Endometrial microvascular endothelial cells (primary cell): Measurements from ENCODE around the gene CEBPZOS. TPM values are rescaled to one million over a fixed set of nuclear protein-coding genes. Genes with fewer than 3 reads are reported as not detected.
"Not testable (repeated sequence)": the region's sequence is repeated elsewhere in the genome, so short reads cannot be mapped to it uniquely, and the experiment has no call there.

Source experiments
- in situ Hi-C: cut with HindIII; loops from 2 replicates; pipeline ENCODE4 v1.10.0; 2017; ENCODE audit warnings: low sequenced_read_pairs, low pct_unique_long_range_greater_than_20kb; ENCODE audit errors: inconsistent ontology term
- total RNA-seq: library from RNA; depleted of rRNA; stranded (reverse); fragments of >200 nt; gene quantifications from one replicate; pipeline ENCODE4 v1.2.3, GENCODE V29; 2015; ENCODE audit errors: inconsistent ontology term

The CEBPZOS gene
- total RNA-seq, 1 donor from 2014 or later: 18.9 TPM

DNA sequence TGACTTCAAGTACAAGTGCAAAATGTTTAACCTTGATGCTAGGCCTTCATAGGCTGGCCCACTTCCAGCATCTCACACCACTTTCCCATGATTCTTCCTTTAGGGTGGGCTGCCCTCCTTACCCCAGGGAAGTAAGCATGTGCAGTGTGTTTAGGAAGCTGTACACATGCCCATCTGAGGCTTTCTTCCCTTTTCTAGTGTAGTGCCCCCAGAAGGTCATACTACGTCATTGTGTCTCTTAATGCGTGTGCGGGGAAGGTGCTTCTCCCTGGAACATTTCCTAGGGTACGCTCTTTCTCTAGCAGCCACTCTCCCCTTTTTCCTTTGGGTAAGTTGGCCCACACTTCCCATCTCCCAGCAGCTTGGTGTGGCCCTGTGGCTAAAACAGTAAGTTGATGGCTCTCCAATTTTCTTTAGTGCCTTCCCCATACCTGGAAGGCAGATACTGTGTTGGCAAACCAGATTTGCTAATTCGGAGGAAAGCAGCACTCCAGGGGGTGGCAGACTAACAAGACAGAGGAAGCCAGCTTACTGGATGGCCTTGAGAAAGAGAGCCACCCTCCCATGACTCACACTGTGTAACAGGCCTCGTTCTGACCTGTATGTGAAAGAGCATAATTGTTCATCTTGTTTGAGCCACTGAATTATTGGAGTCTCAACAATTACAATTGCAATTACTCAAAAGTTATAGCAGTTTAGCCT is 6.7 kb upstream of the CEBPZOS start:
- in situ Hi-C loops: no loop called here

DNA sequence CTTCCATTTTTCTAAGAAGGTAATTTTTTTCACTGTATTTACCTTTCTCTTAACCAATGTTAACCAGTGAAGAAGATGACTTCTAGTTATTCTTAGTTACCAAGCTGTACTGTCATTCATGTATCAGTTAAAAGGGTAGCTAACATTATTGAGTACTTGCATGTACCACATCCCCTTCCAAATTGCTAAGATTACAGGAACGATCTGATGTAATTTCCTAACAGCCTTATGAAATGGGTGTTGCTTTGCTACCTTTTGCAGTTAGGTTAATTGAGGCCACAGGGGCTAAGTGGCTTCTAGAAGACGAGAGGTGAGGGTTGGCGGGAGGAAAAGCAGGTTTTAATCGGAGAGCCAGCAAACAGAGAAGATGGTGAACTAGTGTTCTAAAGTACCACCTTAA is 6.0 kb upstream of the CEBPZOS start:
- in situ Hi-C loops: no loop called here

DNA sequence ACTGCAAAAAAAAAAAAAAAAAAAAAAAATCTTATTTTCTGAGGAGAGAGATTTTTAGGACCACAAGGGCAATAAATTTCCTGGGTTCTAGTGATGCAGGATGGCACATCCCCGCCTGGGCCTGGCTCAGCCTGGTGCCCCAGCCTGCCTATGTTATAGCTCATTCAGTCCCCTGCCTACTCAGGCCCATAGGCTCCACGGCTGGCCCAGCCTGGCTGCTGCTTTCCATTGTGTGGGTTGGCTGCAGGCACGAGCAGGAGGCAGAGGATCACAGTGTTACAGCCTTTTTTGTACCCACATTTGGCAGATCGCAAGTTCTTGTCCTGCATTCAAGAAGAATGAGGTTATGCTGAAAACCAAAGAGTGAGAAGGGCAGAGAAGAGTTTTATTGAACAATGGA is 5.0 kb upstream of the CEBPZOS start:
- in situ Hi-C loops: no loop called here

DNA sequence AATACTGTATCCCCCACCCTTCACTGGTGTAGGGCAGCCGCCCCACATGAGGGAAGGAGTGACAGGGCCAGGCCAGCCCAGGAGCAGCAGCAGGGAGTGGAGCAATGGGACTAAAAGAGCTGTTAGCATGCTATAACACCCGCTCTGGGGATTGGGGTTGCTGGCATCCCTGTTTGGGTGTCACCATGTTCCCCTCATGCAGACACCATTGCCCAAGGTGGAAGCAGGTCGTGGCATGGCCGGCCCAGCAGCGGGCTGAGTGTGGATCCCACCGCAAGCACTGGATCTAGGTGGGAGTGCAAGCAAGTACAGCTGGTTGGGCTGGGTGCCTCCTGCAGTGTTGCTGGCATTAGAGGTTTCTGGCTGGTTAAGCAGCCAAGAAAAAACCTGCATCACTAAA is 4.5 kb upstream of the CEBPZOS start:
- in situ Hi-C loops: no loop called here

DNA sequence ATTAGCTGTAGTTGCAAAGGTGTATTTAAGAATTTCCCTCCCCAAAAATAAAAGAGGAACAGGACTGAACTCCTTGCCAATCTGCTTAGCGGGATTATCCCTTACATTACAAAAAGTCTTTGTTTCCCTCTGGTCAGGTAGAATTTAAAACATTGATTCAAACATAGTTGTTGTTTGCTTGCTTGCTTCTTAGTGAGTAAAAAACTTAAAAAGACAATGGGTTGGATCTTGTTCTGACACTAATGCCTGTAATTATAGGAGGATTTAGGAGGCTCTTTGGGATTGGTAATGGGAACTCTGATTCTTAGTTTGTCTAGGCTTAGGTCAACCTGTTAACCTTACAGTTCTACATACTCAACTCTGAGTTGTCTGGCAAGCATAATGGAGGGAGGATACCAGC is 3.7 kb upstream of the CEBPZOS start:
- in situ Hi-C loops: no loop called here

DNA sequence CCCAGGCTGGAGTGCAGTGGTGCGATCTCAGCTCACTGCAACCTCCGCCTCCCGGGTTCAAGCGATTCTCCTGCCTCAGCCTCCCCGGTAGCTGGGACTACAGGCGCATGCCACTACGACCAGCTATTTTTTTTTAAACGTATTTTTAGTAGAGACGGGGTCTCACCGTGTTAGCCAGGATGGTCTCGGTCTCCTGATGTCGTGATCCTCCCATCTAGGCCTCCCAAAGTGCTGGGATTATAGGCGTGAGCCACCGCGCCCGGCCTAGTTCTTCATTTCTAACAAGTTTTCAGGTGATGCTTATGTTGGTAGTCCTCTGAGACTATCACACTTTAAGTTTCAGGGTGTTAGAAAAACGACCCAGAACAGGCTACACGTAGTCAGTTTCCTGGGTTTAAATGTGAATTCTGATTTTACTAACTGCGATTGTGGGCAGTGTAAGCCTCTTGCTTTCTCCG is 405 bp upstream of the CEBPZOS start:
- in situ Hi-C loops: not testable (repeated sequence)

DNA sequence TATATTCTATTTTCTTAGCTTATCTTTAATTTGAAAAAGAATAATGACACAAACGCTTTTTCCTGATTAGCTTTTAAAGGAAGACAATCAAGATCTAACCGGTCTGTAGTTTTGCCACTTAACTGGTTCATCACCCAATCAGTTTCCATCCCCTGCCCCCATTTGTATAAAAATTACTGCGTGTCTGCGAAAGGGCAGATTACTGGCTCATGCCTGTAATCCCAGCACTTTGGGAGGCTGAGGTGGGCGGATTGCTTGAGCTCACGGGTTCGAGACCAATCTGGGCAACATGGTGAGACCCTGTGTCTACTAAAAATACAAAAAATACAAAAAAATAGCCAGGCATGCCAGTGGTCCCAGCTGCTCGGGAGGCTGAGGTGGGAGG is 2.4 kb downstream of the CEBPZOS start:
- in situ Hi-C loops: no loop called here

DNA sequence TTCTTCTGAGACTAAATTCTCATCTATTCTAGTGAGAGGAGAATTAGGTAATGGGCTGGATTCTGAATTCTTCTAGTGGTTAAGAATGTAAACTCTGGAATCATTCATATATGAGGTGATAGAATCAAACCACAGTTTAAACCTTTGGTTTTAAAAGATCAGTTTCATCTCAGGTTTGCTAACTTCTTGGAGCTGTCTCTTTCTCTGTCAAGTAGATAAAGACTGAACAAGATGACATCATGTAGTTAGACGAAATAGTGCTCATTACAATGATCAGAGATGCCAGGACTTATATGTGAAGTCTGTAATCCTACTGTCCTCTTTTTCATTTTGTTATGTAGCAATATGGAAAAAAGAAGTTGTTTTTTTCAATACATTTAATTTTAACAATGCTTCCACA is 4.9 kb downstream of the CEBPZOS start:
- in situ Hi-C loops: no loop called here

DNA sequence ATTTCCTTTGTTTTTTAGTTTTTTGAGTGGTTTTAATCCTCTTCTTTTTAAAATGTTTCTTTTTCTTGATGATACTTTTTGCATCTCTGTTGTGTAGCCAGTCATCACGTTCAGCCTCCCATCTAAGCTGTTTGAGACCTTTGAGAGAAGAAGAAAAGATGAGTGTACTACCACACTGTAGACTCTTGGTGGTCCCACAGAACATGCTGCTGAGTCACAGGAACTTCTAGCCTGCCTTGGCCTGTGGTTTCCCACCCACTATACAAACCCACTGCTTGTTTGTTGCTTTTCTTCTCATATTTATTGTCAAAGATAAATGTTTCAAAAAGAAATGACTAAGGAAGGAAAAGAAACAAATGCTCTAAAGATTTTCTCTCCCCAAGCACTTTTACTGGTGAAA is 5.5 kb downstream of the CEBPZOS start:
- in situ Hi-C loops: no loop called here

DNA sequence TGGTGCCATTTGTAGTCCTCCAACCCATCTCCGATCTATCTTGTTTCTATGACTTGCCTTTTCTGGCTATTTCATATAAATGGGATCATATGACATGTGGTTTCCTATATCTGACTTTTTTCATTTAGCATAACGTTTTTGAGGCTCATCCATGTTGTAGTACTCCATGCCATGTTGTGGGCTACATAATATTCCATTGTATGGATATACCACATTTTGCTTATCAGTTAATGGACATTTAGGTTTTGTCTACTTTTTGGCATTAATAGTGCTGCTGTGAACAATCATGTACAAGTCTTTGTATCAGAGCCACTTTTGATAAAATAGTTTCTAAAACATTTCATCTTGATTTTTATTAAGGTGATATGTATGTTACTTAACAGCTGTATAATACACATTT is 7.4 kb downstream of the CEBPZOS start:
- in situ Hi-C loops: no loop called here

DNA sequence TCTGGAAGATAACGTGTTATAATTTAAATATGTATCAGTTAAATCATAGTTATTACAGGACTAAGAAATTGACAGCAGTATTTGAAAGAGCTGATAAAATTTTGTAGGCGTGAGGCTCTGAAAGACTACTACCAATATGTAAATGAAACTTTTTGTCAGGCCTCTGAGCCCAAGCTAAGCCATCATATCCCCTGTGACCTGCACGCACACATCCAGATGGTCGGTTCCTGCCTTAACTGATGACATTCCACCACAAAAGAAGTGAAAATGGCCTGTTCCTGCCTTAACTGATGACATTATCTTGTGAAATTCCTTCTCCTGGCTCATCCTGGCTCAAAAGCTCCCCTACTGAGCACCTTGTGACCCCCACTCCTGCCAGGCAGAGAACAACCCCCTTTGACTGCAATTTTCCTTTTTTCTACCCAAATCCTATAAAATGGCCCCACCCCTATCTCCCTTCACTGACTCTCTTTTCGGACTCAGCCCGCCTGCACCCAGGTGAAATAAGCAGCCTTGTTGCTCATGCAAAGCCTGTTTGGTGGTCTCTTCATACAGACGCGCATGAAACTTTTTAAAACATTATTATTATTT is 8.9 kb downstream of the CEBPZOS start:
- in situ Hi-C loops: not testable (repeated sequence)

DNA sequence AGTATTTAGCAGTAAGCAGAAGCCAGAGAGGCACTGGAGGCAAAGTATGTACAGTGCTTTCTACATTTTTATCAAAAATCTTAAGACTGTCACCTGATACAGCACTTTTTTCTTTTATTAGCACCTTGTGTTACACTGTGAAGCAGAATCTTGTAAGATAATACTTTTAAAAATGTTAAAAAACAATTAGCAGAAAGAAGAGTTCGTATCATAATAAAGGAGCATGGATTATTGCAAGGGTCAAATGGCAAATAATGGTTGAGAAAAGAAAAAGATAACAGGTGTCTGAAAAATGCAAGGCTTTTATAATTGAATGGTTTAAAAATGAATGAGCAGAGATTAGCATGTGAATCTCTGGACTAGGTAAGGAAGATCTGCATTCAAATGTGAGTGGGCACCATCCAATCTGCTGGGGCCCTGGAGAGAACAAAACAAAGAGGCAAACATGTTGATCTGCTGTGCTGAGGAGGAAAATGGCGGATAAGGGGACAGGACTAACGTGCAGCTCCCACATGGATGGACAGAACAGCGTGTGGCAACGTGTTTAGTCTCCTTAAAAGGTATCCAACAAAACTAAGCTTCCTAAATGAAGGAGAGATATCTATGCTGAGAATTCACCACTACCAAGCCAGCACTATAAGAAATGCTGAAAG is 9.5 kb downstream of the CEBPZOS start:
- in situ Hi-C loops: no loop called here

DNA sequence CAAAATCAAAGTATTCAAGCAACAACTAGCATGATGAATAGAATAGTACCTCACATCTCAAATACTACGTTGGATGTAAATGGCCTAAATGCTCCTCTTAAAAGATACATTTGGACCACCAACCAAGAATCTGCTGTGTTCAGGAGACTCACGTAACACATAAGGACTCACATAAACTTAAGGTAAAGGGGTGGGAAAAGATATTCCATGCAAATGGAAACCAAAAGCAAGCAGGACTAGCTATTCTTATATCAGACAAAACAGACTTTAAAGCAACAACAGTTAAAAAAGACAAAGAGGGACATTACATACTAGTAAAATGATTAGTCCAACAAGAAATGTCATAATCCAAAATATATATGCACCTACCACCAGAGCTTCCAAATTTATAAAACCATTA is 10.5 kb downstream of the CEBPZOS start:
- in situ Hi-C loops: not testable (repeated sequence)

DNA sequence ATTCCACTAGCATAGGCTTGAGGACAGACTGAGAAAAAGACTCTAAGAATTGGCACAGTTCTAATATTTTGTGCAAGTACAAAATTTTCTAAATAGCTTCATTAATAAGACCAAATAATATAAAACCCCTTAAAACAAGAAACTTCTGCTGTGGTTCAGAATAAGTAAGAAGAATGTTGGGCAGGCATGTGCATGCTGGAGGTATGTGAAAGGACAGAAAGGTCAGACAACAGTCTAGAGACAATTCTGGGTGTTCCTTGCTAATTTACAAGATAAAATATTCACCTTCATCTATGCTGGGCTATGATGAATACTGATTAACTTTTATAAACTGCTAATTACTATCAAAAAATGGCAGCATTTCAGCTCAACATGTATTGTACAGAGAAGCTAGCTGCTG is 14.9 kb downstream of the CEBPZOS start:
- in situ Hi-C loops: no loop called here

DNA sequence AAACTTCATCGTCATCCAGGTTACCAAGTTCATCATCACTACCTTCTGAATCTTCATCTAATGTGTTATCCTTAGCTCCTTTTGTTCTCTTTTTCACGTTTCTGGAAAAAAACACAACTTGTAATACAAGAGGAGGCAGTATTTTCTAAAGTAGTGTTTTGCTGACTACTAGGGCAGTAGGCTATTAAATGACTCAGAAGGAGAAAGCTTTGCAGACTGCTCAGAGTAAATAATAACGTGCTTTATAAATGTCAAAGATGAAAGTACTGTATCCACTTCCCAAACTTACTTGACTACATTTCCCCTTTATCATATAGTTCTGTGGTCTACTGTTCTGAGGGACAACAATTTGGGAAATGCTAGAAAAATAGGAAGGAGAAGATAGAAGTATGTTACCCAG is 15.6 kb downstream of the CEBPZOS start:
- in situ Hi-C loops: no loop called here

DNA sequence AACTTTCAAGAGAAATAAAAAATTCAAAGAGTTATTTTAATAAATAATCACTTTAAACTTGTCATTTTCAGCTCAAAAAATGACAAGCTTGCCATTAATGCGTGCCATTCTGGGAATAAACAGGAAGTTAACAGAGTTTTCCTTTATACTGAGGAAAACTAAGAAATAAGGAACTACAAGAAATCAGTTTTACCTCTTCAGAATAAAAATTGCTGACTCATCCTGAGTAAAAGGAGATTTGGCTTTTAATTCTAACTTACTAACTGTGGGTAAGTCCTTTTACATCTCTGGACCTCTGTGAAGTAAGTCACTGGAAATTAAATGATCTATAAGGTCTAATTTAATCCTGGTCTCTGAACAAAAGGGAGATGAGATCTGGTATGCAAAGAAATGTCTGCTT is 19.0 kb downstream of the CEBPZOS start:
- in situ Hi-C loops: no loop called here

DNA sequence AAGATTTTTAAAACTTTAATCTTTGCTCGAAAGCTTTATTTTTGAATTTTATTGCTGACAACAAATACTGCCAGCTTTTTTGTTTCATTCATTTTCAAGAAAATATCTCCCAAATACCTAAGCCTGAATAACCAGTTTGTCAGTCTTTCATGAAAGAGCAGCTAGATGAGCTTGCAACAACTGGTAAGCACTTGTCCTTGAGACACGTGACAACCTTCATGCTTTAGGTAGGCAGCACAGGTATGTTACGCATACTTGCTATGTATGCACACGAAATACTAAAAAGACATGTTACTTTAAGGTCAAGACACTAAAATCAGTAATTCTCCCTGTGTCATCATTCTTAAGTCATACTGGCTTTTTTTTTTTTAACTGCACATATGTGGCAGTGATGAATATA is 22.8 kb downstream of the CEBPZOS start:
- in situ Hi-C loops: no loop called here

DNA sequence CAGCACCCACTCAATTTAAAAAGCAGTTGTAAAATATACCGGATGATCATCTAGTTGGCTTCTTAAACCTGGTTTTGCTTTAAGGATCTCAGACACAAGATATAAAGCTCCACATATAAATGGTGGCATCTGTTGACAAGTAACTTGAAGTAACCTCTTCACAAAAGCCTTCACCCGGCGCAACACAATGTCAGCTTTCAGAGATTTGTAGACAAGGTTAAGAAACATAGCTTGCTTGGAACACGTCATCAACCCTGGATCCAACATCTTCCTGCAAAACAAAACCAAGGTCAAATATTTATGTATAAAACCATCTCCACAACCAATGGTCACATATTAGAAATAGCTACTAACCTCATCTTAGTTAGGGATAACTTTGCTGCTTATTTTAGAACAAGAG is 26.8 kb downstream of the CEBPZOS start:
- in situ Hi-C loops: no loop called here

DNA sequence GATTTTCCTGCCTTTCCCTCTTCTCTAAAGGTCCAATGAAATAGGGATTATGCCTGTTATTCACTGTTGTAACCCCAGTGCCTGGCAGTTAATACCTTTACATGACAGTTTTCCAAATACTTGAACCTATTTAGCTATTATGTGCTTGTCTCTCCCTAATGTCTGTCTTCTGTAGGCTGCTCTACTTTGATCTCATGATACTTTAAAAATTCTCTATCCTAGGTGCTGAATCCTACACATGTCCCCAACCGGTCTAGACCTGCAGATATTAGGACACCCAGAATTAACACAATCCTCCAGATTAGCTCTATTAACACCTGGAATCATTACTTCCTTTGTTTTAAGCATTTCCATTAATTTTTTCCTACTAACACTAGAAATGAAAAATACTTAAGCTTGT is 27.8 kb downstream of the CEBPZOS start:
- in situ Hi-C loops: no loop called here

DNA sequence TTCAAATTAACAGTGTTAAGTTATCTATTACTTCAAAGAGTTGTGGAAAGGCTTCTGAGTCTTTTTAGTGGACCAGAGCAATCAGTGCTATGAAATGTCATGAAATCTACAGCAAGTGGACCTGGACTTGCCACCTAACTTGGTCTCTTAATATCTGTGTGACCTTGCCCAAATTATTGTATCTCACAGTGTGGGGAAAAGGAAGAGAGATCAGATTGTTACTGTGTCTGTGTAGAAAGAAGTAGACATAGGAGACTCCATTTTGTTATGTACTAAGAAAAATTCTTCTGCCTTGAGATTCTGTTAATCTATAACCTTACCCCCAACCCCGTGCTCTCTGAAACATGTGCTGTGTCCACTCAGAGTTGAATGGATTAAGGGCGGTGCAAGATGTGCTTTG is 28.8 kb downstream of the CEBPZOS start:
- in situ Hi-C loops: not testable (repeated sequence)
